Fibroblast of villous mesenchyme (primary cell): ENCODE measurements around the gene APMAP. TPM values are rescaled to one million over a fixed set of nuclear protein-coding genes. Genes with fewer than 3 reads are reported as not detected.

Source experiments
- DNase-seq: peaks from one replicate; pipeline ENCODE4 v3.0.0-alpha.2; 2010; ENCODE audit warnings: low read depth
- H3K4me3 ChIP-seq: 2 replicates; pipeline ENCODE4 v1.5.1; 2011; ENCODE audit warnings: low read depth, mild to moderate bottlenecking, low read length
- total RNA-seq: library from RNA; depleted of rRNA; stranded (reverse); fragments of >200 nt; gene quantifications from 2 replicates; pipeline ENCODE4 v1.2.3, GENCODE V29; 2012
- TF ChIP-seq, protein P1 (sequence below): IDR thresholded peaks from 2 replicates; pipeline ENCODE4 v1.5.1; 2012; ENCODE audit warnings: low read depth, mild to moderate bottlenecking, low read length; ENCODE audit not compliant: insufficient read depth

The APMAP gene
- total RNA-seq, 1 donor = 81.2 TPM

DNA sequence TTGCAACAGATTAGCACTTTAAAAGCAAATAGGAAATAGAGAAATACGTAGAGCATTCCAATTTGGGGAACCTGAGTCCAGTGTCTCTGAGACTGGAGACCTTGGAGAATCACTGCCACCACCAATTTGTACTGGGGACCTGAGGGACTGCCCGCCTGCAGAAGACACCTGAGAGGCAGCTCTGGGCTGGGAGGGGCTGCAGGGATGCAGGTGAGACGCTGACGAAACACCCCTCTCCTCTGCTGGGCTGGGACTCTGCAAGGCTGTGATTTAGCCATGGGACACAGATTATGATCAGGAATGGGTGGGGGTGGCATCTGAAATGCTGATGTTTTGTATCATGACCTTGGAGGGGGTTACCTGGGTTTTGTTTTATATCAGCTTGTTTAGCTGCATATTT is 7.0 kb upstream of the APMAP start:
- no peak overlapping the region for H3K4me3 ChIP-seq
- no peak for DNase-seq
- TF ChIP-seq, protein P1, sequence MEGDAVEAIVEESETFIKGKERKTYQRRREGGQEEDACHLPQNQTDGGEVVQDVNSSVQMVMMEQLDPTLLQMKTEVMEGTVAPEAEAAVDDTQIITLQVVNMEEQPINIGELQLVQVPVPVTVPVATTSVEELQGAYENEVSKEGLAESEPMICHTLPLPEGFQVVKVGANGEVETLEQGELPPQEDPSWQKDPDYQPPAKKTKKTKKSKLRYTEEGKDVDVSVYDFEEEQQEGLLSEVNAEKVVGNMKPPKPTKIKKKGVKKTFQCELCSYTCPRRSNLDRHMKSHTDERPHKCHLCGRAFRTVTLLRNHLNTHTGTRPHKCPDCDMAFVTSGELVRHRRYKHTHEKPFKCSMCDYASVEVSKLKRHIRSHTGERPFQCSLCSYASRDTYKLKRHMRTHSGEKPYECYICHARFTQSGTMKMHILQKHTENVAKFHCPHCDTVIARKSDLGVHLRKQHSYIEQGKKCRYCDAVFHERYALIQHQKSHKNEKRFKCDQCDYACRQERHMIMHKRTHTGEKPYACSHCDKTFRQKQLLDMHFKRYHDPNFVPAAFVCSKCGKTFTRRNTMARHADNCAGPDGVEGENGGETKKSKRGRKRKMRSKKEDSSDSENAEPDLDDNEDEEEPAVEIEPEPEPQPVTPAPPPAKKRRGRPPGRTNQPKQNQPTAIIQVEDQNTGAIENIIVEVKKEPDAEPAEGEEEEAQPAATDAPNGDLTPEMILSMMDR = no peak

DNA sequence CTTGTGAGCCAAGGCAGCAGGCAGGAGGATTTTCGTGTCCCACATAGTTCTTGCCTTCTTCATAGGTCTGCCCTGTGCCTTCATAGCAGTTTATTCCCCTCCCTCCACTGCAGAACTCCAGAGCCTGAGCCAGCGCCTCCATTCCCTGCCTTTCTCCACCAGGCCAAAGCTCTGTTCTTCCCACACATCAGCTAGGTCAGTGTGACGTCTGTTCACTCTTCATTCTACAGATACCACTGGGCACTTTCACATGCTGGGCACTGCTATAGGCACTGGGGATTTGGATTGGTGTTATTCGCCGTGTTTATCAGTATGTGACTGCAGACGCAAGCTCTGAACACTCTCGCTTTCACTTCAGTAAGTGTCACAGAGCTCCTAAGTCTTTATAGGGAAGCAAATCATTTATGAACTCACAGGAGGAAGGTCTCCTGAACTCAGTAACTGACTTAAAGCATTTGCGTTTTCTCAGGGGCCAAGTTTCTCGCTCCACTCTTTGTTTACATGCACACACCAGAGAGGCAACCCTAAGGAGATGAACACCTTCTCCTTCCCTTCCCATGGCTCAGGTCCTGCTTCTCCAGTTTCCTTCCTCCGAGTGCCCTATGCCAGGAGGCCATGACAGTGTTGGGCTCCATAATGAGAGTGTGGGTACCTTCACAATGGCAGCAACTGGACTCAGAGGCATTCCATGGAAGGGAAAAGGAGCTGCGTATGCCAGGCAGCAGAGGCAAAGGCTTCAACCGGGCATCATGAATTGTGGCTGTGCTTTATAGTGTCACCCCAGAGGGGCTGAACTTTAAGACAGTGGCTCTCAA is 6.3 kb upstream of the APMAP start:
- no peak for DNase-seq
- no peak overlapping the region for H3K4me3 ChIP-seq
- TF ChIP-seq, protein P1 = no peak

DNA sequence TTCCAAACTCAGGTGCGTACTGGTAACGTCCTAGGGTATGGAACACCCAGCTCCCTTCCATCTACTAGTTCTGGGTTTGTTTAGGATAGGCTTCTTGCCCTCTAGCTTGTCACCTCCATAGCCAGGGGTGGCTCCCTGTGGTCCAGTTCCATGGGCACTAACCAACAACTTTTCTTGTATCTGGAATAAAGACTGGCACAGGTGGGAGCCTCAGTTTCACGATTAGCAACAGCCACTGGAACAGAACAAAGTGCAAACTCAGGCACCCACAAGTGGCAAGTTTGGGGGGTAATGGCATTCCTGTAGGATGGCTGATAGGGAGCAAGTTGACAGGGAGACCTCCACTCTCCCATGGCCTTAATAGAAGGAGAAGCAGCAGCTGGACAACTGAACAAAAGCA is 5.6 kb upstream of the APMAP start:
- no peak overlapping the region for H3K4me3 ChIP-seq

DNA sequence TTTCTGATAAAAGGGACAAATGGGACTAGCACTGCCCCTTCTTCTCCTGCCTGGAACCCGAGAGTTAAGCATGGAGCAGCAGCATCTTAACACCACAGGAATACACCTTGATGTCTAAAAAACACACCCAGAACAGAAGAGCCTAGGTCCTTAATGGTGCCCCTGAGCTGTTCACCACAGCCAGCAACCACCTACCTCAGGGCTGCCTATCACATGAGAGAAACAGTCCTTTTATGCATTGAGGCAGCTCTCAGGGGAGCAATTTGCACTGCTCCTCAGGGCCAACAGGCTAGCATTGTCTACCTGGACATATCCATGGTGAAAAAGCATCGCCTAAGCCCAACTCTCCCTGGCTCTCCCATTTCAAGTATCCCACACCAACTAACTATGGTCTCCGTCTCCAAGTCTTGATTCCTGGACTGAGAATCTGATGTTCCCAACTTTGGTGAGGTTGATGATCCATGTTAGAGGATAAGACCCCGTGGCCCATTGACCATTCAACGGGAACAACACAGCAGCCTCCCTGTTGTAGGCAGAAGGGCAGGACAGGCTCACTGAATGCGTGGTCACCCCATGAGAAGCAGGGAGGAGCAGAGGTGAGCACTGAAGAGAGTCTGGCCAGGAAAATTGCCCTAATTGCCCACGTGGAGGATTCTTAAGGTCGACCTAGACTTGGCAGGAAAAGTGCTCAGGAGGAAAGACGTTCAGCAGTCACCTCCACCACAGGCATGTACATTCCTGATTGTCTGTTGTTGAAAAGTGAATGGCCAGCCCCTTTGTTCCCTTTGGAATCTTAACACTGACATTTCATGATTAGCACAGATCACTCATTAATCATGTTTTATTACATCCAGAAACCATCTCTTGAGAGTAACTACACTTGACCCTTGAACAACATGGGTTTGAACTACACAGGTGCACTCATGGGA is 4.2 kb upstream of the APMAP start:
- TF ChIP-seq, protein P1 = no peak
- H3K4me3 ChIP-seq = no peak overlapping the region
- DNase-seq = no peak

More for the DNA sequence above, 5.6 kb upstream of the APMAP start:
- TF ChIP-seq, protein P1 = no peak
- DNase-seq = no peak

DNA sequence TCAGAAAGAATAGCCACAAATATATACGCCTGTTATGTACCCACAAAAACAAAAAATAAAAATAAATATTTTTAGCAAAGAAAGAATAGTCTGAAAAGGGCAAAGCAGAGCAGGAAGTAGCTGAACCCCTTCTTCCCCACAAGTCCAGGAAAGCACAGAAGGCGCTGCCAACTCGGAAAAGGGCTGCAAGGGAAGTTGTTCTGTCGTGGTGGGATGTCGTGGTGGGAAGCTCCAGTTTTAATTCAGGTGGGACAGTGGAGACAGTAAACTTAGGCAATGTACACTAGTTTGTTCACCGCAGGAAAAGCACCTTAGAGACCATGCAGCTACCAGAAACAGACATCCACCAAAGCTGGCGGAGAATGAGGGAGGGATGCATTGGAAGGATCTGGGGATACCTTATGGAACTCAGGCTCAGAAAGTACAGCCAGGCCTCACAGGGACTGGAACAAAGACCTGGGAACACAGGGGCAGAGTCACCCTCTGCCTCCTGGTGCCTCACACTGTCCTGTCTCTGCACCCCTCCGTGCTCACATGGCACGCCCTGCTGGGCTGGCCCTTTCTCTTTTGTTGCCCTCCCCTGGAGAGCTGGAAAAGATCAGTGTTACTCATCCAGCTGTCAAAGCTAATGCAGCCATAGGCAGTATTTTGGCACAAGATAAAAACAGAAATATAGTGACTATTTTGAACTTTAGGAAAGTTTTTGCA is 3.3 kb upstream of the APMAP start:
- no peak overlapping the region for H3K4me3 ChIP-seq
- no peak for DNase-seq
- TF ChIP-seq, protein P1 = no peak
